NCI-H524 (cell line): ENCODE data around the gene MAU2.
"Not testable (repeated sequence)": the region's sequence is repeated elsewhere in the genome, so short reads cannot be mapped to it uniquely, and the experiment has no call there.

Source experiments
- DNase-seq, 2 experiments: peaks; one replicate each; lab custom pipeline; 2025; lab: John Stamatoyannopoulos, UW

The MAU2 gene

GRCh38 chr19:19382118-19382517 lies 61.5 kb downstream of the MAU2 start:
- DNase-seq: no peak

DNA sequence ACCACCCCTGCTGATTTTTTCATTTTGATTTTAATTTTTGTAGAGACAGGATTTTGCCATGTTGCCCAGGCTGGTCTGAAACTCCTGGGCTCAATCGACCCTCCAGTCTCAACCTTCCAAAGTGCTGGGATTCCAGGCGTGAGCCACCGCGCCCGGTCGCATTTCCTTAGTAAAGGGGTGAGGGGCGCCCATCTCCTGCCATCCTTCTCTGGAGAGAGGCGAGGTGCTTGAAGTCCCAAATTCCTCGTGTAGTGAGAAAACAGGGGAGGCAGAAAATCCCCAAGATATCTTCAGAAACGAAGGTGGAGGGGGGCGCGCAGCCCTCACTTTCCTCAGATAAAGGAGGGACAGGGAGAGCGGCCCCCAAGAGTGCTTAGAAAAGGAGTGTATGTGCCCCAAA lies 63.9 kb downstream of the MAU2 start:
- DNase-seq: no peak

- peak; percentile 100 for DNase-seq
Measured at GRCh38 chr19:19385131-19385895, 64.7 kb downstream of the MAU2 start.

GRCh38 chr19:19385896-19386869 lies 65.6 kb downstream of the MAU2 start:
- DNase-seq: no peak

DNA sequence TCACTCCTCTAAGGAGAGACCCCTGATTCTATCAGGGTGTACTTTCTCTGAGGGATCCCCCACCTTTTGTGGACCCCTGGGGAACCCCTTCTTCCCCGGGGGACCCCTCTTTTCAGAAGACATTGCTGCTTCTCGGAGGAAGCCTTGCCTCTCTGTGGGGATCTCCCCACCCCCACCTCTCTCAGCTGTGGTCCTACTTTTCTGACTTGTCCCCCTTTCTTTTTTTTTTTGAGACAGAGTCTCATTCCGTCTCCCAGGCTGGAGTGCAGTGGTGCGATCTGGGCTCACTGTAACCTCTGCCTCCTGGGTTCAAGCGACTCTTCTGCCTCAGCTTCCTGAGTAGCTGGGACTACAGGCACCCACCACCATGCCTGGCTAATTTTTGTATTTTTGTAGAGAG lies 66.5 kb downstream of the MAU2 start:
- no peak for DNase-seq

- DNase-seq: no peak
Measured at GRCh38 chr19:19388568-19389555, 68.2 kb downstream of the MAU2 start.

DNA sequence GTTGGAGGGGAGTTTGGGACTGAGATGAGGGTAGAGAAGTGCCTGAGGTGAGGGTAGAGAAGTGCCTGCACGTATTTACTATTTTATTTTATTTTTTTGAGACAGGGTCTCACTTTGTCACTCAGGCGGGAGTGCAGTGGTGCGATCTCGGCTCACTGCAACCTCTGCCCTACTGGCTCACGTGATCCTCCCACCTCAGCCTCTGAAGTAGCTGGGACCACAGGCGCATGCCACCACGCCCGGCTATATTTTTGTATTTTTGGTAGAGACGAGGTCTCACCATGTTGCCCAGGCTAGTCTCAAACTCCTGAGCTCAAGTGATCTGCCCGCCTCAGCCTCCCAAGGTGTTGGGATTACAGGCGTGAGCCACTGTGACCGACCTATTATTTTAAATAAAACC lies 69.1 kb downstream of the MAU2 start:
- DNase-seq: not testable (repeated sequence)

DNA sequence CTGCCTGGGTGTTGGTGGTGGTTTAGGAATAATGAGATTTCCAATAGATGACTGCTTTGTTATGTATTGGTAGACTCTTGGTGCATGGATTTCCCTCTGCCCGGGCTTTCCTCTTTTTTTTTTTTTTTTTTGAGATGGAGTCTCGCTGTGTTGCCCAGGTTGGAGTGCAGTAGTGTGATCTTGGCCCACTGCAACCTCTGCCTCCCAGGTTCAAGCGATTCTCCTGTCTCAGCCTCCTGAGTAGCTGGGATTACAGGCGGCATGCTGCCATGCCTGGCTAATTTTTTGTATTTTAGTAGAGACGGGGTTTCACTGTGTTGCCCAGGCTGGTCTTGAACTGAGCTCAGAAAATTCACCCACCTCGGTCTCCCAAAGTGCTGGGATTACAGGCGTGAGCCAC lies 73.7 kb downstream of the MAU2 start:
- not testable (repeated sequence) for DNase-seq

DNA sequence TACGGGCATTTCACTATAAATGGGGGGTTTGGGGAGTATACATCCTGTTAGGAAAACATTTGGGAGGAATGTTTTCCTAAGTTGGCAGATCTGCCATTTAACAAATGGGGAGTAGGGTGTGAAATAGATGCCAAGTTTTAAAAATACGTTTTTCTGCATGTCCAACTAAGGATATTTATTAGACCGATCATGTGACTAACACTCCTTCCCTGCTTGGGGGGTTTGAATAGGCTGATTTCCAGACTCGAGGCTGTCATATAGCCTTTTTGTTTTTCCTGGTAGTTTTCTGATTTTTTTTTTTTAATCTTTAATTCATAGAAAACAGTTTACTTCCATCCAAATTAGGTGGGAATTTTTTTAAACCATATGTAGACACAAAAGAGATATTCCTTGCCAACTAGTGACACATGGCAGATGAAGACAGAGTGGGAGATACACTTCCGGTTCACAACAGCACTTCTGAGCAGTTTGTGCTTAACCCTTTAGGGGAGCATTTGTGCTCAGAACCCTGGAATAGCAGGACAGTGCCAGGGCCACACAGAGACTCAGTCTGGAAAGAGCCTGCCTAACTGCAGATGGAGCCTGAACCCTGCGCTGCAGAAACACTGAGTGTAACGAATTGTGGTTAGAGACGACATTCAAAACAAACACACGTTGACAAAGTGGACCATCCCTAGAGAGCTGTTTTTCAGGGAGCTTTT lies 79.3 kb downstream of the MAU2 start:
- no peak for DNase-seq

DNA sequence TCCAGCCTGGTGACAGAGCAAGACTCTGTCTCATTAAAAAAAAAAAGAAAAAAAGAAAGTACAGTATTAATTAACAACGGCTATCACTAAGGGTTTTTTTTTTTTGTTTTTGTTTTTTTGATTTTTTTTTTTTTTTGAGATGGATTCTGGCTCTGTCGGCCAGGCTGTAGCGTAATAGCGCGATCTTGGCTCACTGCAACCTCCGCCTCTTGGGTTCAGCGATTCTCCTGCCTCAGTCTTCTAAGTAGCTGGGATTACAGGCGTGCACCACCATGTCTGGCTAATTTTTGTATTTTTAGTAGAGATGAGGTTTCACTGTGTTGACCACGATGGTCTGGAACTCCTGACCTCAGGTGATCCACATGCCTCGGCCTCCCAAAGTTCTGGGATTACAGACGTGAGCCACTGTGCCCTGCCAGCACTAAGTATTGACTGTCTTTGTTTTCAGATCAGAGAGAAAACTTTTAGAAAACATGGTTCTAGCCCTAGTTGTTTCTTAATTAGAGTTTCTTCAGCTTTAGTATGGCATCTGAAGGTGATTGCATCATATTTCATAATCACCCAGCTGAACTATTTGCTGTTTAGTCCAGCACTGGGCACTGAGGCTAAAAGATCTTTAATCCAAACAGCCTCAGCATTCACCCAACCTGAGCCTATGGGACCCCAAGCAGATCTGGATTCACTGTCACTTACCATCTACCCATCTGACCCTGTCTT lies 82.2 kb downstream of the MAU2 start:
- DNase-seq: no peak

DNA sequence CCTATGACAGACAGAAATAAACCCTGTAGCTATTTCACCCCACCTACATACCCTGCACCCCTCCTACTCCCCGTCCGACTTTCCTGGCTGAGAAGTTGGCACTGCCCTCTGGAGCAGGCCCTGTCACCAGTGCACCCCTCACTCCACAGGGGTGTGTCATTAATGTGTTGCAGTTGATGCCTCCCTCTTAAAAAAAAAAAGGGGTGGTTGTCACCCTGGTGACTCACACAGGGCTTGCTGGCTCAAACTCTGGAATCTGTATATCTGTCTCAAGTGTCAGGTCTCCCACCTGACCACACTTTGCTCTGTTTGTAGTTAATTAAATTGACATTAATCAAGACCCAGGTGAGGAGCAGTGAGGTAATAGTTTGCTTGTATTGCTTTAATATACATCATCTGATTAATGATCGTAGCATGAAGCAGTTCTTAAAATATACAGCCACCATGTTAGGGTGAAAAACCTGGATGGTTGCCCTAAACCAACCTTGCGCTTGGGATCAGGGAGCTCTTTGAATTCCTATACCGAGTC lies 82.8 kb downstream of the MAU2 start:
- DNase-seq: no peak

DNA sequence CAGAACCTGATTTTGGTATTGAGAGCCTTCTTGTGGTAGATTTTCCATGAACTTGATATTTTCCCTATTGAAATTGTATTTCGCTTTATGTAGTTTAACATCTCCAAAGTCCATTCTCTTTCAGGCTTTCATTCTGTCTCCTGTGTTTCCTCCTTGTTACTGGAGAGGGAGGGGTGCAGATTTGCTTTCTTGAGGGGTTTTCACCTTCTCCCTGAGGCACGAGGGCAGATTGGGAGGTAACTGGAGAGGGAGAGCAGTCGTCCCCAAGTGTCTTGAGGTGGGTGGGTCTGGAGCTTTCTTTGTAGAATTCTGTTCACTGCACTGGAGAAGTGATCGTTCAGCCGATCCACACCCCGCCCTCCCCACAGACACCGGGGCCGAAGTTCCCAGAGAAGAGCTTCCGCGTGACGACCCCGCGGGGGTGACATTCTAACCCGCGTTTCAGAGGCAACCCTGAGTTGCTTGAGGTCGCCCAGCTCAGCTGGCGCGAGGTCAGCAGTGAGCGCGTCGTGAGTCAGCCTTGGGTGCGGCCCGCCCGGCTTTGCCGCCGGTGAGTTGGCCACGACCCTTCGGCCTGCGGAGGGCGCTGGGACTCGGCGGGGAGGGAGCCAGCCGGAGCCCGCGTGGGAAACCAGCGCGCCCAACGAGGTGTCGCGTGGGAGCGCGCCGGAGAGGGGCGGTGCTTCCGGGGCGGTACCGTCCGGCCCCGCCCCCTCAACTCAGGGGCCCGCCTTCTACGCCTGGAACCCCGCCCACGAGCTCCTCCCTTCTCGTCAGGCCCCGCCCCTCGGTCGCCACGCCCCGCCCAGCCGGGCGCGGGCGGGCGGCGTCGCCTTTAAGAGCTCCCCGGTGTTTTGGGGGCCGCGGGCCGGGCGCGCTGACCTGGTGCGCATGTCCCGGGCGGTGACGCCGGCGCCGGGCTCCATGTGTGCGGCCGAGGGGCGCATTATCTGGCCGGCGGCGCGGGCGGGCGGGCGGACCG lies 84.5 kb downstream of the MAU2 start, which contains the start of gene GATAD2A:
Gene GATAD2A (plus strand): TSS at position 797 of the 982 bp plus-strand sequence. CDS start 59,671 bp downstream, outside the sequence.
- DNase-seq: peak; percentile 29 to 82

GRCh38 chr19:19405971-19406877 lies 85.6 kb downstream of the MAU2 start:
- peak; percentile 45 to 73 for DNase-seq

DNA sequence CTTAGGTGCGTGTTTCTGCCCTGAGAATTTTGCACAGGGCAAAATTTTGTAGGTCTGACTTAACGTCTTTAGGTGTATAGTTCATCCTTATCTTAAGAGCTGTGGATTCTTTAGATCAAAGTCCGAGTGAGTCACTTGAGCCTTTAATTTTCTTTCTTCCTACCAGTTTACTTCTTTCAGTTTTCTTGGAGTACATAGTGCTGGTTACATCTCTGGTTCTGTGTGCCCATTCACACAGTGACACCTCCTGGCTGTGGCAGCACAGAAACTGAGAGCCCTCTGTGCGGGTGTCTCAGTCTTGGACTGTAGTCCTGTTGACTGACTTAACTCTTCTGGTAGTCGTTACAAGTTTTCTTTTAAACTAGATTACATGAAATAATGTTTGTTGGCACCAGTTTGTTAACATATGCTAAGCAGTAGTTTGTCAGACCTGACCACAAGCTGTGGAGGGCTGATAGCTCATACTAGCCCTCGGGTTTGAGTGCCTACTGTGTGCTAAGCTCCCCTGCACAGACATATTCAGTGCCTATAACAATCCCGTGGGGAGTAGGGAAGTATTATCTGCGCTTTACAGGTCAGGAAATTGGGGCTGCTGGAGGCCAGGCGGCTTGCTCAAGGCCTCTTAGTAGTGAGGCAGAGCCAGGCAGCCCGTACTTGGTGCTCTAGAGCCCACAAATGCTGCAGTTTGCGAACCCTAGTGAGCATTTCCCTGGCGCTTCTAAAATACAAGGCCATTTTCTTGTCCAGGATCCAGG lies 86.4 kb downstream of the MAU2 start:
- peak in 1 of 2 experiments; percentile 36 for DNase-seq

DNA sequence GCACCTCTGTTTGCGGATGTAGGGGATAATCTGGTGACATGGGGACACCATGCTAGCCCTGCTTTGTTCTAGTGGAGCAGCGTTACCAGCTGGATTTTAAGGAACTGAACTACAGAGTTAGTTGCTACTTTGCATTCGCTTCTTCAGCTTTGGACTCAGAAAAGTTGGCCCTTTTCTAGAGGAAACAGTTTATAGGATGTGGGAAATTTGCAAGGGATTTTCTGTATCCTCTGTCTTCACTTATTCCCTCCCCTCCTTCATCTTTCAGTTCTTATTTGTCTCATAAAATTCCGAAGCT lies 87.0 kb downstream of the MAU2 start:
- DNase-seq: no peak
